ENCODE measurements around the gene JMJD1C.

JMJD1C gene

GRCh38 chr10:63364918-63365317 is 100.9 kb downstream of the JMJD1C start:
- TF ChIP-seq CTCF (IDR thresholded peaks at IDR 0.05) = no peak
- H3K4me3 ChIP-seq (ENCODE audit: low read depth, low read length) = no peak overlapping the region
- peaks cover 58% of the 10 kb centered on the region for H3K79me2 ChIP-seq
- no peak overlapping the region for H2AFZ ChIP-seq
- no peak overlapping the region for H3K4me2 ChIP-seq (ENCODE audit: low read length)
- H3K9me3 ChIP-seq (ENCODE audit: control insufficient read depth, low read length) = no peaks in the 10 kb centered on the region
- H3K27ac ChIP-seq = no peak overlapping the region
- no peaks in the 10 kb centered on the region for H3K27me3 ChIP-seq (ENCODE audit: control insufficient read depth, insufficient read depth, low read length)
- no peaks in the 10 kb centered on the region for H3K36me3 ChIP-seq (ENCODE audit: control insufficient read depth, insufficient read depth, low read length)
- H3K4me1 ChIP-seq = no peaks in the 10 kb centered on the region
- no peak overlapping the region for H3K9ac ChIP-seq

DNA sequence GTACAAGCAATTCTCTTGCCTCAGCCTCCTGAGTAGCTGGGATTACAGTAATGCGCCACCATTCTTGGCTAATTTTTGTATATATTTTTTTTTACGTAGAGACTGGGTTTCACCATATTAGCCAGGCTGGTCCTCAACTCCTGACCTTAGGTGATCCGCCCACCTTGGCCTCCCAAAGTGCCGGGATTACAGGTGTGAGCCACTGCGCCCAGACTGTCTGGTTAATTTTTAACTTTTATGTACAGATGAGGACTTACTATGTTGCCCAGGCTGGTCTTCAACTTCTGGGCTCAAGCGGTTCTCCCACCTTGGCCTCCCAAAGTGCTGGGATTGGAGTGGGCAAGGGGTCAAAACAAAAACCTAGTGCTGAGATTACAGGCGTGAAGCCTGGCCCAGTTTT is 101.8 kb downstream of the JMJD1C start:
- H3K79me2 ChIP-seq = peaks cover 52% of the 10 kb centered on the region
- H2AFZ ChIP-seq = no peak overlapping the region
- no peak overlapping the region for H3K27ac ChIP-seq
- H3K27me3 ChIP-seq (ENCODE audit: control insufficient read depth, insufficient read depth, low read length) = no peaks in the 10 kb centered on the region
- no peaks in the 10 kb centered on the region for H3K9me3 ChIP-seq (ENCODE audit: control insufficient read depth, low read length)
- H3K4me1 ChIP-seq = no peaks in the 10 kb centered on the region
- TF ChIP-seq CTCF (IDR thresholded peaks at IDR 0.05) = no peak
- no peaks in the 10 kb centered on the region for H3K36me3 ChIP-seq (ENCODE audit: control insufficient read depth, insufficient read depth, low read length)
- no peak overlapping the region for H3K9ac ChIP-seq
- H3K4me2 ChIP-seq (ENCODE audit: low read length) = no peak overlapping the region
- H3K4me3 ChIP-seq (ENCODE audit: low read depth, low read length) = no peak overlapping the region

DNA sequence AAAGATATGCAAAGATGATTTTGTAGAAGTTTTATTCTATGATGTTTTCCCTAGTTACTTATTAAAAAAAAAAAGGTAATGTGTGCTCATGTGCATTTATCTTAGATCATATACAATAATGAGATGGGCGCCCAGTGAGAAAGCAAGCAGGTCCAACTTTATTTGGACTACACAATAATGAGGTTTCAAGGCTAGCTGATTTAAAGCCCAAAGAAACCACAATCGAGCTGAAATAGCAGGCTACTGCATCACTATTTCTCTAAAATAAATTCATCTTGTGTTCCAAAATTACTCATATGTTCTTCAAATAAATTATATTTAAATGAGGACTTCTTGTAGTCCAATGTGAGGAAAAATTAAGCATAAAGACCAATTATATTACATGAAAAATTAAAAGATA is 110.1 kb downstream of the JMJD1C start:
- no peak overlapping the region for H3K4me3 ChIP-seq (ENCODE audit: low read depth, low read length)
- H3K27ac ChIP-seq = no peak overlapping the region
- no peaks in the 10 kb centered on the region for H3K27me3 ChIP-seq (ENCODE audit: control insufficient read depth, insufficient read depth, low read length)
- no peaks in the 10 kb centered on the region for H3K9me3 ChIP-seq (ENCODE audit: control insufficient read depth, low read length)
- no peak overlapping the region for H3K9ac ChIP-seq
- no peaks in the 10 kb centered on the region for H3K36me3 ChIP-seq (ENCODE audit: control insufficient read depth, insufficient read depth, low read length)
- TF ChIP-seq CTCF (IDR thresholded peaks at IDR 0.05) = no peak
- H3K4me1 ChIP-seq = no peaks in the 10 kb centered on the region
- peaks cover 32% of the 10 kb centered on the region for H3K79me2 ChIP-seq
- no peak overlapping the region for H3K4me2 ChIP-seq (ENCODE audit: low read length)
- H2AFZ ChIP-seq = no peak overlapping the region

DNA sequence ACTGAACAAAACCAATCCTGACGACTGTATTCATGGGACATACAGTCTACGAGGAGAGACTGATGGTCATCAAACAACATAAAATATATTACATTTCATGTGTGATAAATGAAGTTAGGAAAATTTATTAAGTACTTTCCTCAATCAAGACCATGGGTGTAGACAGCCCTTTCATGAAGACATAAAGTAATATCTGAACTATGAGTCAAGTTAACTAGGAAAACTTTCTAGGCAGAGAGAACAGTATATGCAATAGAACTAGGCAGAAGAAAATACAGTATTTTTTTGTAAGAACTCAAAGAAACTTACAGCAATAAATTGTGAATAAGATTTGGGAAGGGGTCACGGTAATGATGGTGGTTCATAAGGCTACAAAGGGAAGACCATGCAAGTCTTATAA is 112.8 kb downstream of the JMJD1C start:
- Histone ChIP-seq H2AFZ (no peak overlapping the region), H3K9me3 (ENCODE audit: control insufficient read depth, low read length) (no peaks in the 10 kb centered on the region), H3K4me2 (ENCODE audit: low read length) (no peak overlapping the region), H3K4me3 (ENCODE audit: low read depth, low read length) (no peak overlapping the region), H3K4me1 (no peaks in the 10 kb centered on the region), H3K27ac (no peak overlapping the region), H3K79me2 (peaks cover 29% of the 10 kb centered on the region), H3K9ac (no peak overlapping the region), H3K27me3 (ENCODE audit: control insufficient read depth, insufficient read depth, low read length) (no peaks in the 10 kb centered on the region), H3K36me3 (ENCODE audit: control insufficient read depth, insufficient read depth, low read length) (no peaks in the 10 kb centered on the region)
- TF ChIP-seq CTCF (IDR thresholded peaks at IDR 0.05) = no peak

DNA sequence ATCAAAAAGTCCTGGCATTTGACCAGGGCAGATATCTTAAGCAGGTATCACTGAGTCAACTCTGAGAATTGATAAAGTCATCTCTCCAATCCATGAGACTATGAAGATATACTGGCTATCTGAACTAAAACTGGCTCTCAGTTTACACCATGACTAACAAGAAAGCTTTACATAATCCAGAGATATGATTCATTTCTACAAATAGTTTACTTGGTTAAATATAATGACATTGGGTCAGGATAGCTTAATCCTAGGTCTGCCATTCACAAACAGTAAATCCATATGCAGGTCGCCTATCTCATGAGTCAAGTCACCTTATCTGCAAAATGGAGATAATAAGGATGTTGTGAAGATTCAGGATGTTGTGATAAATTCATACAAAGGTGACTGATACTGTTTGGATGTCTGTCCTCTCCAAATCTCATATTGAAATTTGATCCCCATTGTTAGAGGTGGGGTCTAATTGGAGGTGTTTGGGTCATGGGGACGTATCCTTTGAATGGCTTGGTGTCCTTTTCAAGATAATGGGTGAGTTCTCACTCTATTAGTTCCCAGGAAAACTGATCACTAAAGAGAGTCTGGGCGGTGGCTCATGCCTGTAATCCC is 117.4 kb downstream of the JMJD1C start:
- H3K36me3 ChIP-seq (ENCODE audit: control insufficient read depth, insufficient read depth, low read length) = no peaks in the 10 kb centered on the region
- no peak overlapping the region for H3K9ac ChIP-seq
- H3K4me1 ChIP-seq = no peaks in the 10 kb centered on the region
- H3K9me3 ChIP-seq (ENCODE audit: control insufficient read depth, low read length) = no peaks in the 10 kb centered on the region
- no peak for TF ChIP-seq CTCF (IDR thresholded peaks at IDR 0.05)
- no peaks in the 10 kb centered on the region for H3K27me3 ChIP-seq (ENCODE audit: control insufficient read depth, insufficient read depth, low read length)
- H3K4me2 ChIP-seq (ENCODE audit: low read length) = no peak overlapping the region
- no peak overlapping the region for H3K27ac ChIP-seq
- H3K79me2 ChIP-seq = peaks cover 51% of the 10 kb centered on the region
- H2AFZ ChIP-seq = no peak overlapping the region
- no peak overlapping the region for H3K4me3 ChIP-seq (ENCODE audit: low read depth, low read length)
